GM20000 (cell line): Measurements from ENCODE around the gene OSBP2.

Source experiments
- DNase-seq: peaks from one replicate; pipeline ENCODE4 v3.0.0; 2012; ENCODE audit warnings: low spot score
- TF ChIP-seq, protein P1 (sequence below): IDR thresholded peaks from 2 replicates; pipeline ENCODE4 v1.5.1; 2012; ENCODE audit warnings: mild to moderate bottlenecking, control low read depth; ENCODE audit errors: extremely low read depth, missing control alignments

Gene OSBP2

DNA sequence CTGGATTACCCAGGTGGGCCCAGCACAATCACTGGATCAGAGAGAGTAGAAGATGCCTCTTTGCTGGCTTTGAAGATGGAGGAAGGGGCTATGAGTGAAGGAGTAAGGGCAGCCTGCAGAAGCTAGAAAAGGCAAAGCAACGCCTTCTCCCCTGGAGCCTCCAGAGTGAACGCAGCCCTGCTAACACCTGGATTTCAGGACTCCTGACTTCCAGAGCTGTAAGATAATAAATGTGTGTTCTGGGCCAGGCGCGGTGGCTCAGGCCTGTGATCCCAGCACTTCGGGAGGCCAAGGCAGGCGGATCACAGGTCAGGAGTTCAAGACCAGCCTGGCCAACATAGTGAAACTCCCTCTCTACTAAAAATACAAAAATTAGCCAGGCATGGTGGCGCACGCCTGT lies 171.5 kb downstream of the OSBP2 start:
- no peak for DNase-seq
- TF ChIP-seq, protein P1, sequence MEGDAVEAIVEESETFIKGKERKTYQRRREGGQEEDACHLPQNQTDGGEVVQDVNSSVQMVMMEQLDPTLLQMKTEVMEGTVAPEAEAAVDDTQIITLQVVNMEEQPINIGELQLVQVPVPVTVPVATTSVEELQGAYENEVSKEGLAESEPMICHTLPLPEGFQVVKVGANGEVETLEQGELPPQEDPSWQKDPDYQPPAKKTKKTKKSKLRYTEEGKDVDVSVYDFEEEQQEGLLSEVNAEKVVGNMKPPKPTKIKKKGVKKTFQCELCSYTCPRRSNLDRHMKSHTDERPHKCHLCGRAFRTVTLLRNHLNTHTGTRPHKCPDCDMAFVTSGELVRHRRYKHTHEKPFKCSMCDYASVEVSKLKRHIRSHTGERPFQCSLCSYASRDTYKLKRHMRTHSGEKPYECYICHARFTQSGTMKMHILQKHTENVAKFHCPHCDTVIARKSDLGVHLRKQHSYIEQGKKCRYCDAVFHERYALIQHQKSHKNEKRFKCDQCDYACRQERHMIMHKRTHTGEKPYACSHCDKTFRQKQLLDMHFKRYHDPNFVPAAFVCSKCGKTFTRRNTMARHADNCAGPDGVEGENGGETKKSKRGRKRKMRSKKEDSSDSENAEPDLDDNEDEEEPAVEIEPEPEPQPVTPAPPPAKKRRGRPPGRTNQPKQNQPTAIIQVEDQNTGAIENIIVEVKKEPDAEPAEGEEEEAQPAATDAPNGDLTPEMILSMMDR, result no peak

- TF ChIP-seq, protein P1, result peak; percentile 18
- DNase-seq, result no peak
Observed at GRCh38 chr22:30866811-30867271, 172.2 kb downstream of the OSBP2 start.

DNA sequence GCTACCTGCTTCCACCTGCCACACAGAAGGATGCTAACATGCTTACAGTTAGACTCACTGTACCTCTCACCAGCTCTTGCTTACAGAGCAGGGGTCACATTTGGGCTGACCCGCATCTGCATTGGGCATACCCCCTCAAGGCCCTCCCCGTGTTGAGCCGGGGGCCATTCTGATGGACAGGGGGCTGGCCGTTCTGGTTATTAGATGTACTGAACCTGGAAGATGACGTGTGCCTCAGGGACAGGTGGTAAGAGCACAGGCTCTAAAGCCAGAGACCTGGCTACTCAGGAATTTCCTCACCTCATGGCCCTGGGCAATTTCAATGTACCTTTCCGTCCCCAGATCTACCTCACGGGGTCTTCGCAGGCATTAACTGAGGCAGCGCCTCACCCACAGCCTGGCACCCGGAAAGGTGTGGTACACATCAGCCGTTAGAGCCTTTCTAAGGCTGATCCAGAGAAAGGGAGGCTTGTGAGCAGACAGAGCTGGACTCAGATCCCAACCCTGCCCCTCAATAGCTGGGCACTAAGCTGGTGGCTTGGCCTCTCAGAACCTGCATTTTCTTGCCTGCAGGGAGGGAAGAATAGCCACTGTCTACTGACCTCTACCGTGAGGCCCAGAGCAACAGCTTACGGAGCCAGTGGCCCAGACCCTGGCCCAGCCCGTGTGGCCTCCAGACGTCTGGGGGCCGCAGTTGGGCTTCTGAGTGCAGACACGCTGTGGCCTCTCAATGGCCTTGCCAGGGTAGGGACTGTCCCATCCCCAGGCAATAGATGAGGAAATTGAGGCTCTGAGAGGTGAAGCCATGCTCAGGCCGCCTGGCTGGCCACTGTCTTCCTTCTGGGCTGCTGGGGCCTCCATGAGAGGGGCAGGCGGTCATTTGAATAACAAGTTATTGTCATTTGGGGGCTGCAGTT lies 173.3 kb downstream of the OSBP2 start:
- TF ChIP-seq, protein P1, result no peak
- no peak for DNase-seq

- TF ChIP-seq, protein P1, result no peak
- DNase-seq, result no peak
Observed at GRCh38 chr22:30868663-30869385, 174.2 kb downstream of the OSBP2 start.

DNA sequence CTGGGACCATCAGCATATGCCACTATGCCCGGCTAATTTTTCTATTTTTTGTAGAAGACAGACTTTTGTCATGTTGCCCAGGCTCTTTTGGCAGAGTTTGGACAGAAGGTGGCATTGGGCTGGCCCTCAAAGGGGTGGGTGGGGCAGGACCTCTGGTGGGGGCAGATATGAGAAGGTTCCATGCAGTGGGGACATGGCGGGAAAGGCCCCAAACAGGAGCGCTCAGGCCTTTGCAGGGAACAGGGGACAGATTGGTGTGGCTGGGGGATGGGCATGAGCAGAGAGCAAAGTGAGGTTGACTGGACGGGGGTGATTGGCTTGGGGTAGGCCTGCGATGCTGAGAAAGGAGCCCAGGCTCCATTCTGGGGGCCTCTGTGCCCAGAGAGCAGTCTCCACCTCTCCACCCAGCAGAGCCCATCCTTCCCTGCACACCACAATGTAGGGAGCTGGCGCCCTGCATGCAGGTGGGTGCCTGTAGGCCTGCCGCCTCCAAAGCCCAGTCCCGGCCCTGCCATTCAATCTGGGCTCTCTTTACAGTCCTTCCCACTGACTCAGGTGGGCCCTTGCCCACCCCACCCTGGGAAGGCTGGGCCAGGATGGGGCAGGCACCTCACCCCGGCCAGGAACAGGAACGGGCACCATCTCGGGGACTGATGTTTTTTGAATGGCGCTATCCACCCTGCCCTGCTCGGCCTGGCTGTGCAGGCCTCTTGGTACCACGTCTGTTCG lies 175.2 kb downstream of the OSBP2 start:
- TF ChIP-seq, protein P1, result no peak
- DNase-seq, result no peak

DNA sequence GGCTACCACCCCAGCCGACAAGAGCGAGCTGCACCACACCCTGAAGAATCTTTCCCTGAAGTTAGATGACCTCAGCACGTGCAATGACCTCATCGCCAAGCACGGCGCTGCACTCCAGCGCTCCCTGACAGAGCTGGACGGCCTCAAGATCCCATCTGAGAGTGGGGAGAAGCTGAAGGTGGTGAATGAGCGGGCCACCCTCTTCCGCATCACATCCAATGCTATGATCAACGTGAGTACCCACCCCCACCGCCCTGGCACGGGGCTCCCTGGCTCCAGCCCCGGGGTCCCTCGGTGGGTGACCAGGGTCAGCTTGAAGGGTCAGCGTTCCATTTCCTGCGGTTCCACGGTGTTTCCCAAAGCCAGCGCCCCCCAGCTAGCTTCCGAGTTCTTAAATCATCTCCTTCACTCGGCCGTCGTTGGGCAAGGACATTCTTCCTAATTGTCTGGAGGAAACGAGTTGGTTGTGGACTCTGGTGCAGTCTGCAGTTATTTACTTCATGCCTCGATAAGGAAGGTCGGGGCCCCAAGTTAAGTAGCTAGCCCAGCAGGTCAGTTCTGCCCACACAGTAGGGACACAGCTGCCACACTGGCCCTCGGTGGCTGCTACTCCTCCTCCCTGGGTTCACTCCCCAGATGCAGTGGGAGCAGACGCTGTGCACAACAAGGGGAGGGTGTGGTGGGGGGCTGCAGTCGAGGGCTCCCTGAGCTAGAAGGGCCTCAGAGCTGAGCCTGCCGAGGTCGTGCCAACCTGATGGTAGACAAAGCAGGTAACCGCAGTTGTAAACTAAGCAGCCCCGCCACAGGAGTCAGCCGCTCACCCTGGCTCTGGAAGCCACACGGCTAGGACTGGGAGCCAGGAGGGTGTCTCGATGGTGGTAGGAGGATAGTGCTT lies 176.0 kb downstream of the OSBP2 start:
- TF ChIP-seq, protein P1, result no peak
- DNase-seq, result no peak
